HEK293 (cell line): ENCODE data around the gene CPEB3.
A peak's percentile ranks its signal among the peaks of the same experiment; 100 is the strongest.

Source experiments
- CTCF ChIA-PET: fragments of 350-600 bp; formaldehyde crosslinking; extraction: SDS; loops from one replicate; lab custom pipeline; 2021; ENCODE audit warnings: antibody characterized with exemption; lab: Yijun Ruan, JAX
- POLR2A ChIA-PET: fragments of 300-600 bp; formaldehyde crosslinking; extraction: SDS; loops from one replicate; lab custom pipeline; 2020; ENCODE audit warnings: antibody characterized with exemption, inconsistent platforms; lab: Yijun Ruan, JAX
- H3K27ac ChIP-seq: fragments of 200-500 bp; sonication (Bioruptor generic); 2 replicates; pipeline ENCODE4 v1.5.1; 2014; ENCODE audit warnings: low read depth, low read length, control low read depth, inconsistent platforms; ENCODE audit errors: extremely low read depth
- H3K36me3 ChIP-seq, 2 experiments: fragments of 200-500 bp in 1 of 2; sonication (Bioruptor generic) in 1 of 2; 1 replicate in 1 of 2; 2 replicates in 1 of 2; pipeline ENCODE4 v1.5.1; 2014 to 2017; ENCODE audit warnings: inconsistent platforms in 2 of 2, low read length in 2 of 2; ENCODE audit not compliant: control insufficient read depth in 2 of 2, insufficient read depth in 1 of 2
- H3K4me1 ChIP-seq: fragments of 200-500 bp; sonication (Bioruptor generic); 2 replicates; pipeline ENCODE4 v1.5.1; 2014; ENCODE audit warnings: mild to moderate bottlenecking, low read length, inconsistent platforms; ENCODE audit not compliant: control insufficient read depth, insufficient read depth
- H3K4me3 ChIP-seq: 2 replicates; pipeline ENCODE4 v1.5.1; 2011; ENCODE audit warnings: low read depth, mild to moderate bottlenecking, control low read depth, low read length, moderate library complexity
- H3K9me3 ChIP-seq: fragments of 200-500 bp; sonication (Bioruptor generic); 2 replicates; pipeline ENCODE4 v1.5.1; 2014; ENCODE audit warnings: low read depth, low read length, inconsistent platforms; ENCODE audit not compliant: control insufficient read depth, insufficient read depth
- GLI2 ChIP-seq: fragments of 450-650 bp; formaldehyde crosslinking; IDR thresholded peaks from 2 replicates; pipeline ENCODE4; 2017; ENCODE audit warnings: missing biosample characterization, missing genetic modification characterization, low read depth, borderline replicate concordance
- HOXA7 ChIP-seq: sonication (generic); formaldehyde crosslinking; IDR thresholded peaks from 2 replicates; pipeline ENCODE4 v1.8.1; 2022; ENCODE audit warnings: missing genetic modification reagents, borderline replicate concordance
- HOXC10 ChIP-seq: sonication (generic); formaldehyde crosslinking; IDR thresholded peaks from 2 replicates; pipeline ENCODE4 v1.8.1; 2023; ENCODE audit warnings: mild to moderate bottlenecking, missing genetic modification reagents
- SCRT1 ChIP-seq: fragments of 450-650 bp; formaldehyde crosslinking; IDR thresholded peaks from 2 replicates; pipeline ENCODE4 v1.5.1; 2016; ENCODE audit warnings: missing biosample characterization, missing genetic modification characterization, borderline replicate concordance
- SCRT2 ChIP-seq: fragments of 450-650 bp; formaldehyde crosslinking; IDR thresholded peaks from 2 replicates; pipeline ENCODE4 v1.5.1; 2016; ENCODE audit warnings: missing biosample characterization, missing genetic modification characterization
- ZBTB21 ChIP-seq: fragments of 450-650 bp; formaldehyde crosslinking; IDR thresholded peaks from 2 replicates; pipeline ENCODE4 v1.5.1; 2017; ENCODE audit warnings: missing biosample characterization, missing genetic modification characterization
- ZNF2 ChIP-seq: fragments of 450-650 bp; formaldehyde crosslinking; IDR thresholded peaks from 2 replicates; pipeline ENCODE4 v1.5.1; 2016; ENCODE audit warnings: missing biosample characterization, missing genetic modification characterization
- ZNF274 ChIP-seq, 2 experiments: fragments of 200-500 bp in 1 of 2; fragments of 450-650 bp in 1 of 2; sonication (Bioruptor generic) in 1 of 2; formaldehyde crosslinking in 1 of 2; IDR thresholded peaks; 2 replicates each; pipeline versions ENCODE4 v1.5.1 to v1.6.1; 2014 to 2016; ENCODE audit warnings: borderline replicate concordance in 1 of 2, inconsistent platforms in 1 of 2, low read length in 1 of 2, missing biosample characterization in 1 of 2, missing genetic modification characterization in 1 of 2
- ZNF600 ChIP-seq: fragments of 450-650 bp; formaldehyde crosslinking; IDR thresholded peaks from 2 replicates; pipeline ENCODE4 v1.5.1; 2016; ENCODE audit warnings: missing biosample characterization, missing genetic modification characterization
- ZNF785 ChIP-seq: fragments of 450-650 bp; formaldehyde crosslinking; IDR thresholded peaks from 2 replicates; pipeline ENCODE4 v1.5.1; 2016; ENCODE audit warnings: missing biosample characterization, missing genetic modification characterization
- TF ChIP-seq, protein P1 (sequence below): fragments of 450-650 bp; formaldehyde crosslinking; IDR thresholded peaks from 2 replicates; pipeline ENCODE4 v1.5.1; 2017; ENCODE audit warnings: missing biosample characterization, missing genetic modification characterization
- TF ChIP-seq, protein P2 (sequence below): fragments of 450-650 bp; formaldehyde crosslinking; conservative IDR thresholded peaks from 2 replicates; pipeline ENCODE4 v1.5.1; 2016; ENCODE audit warnings: low read depth, missing biosample characterization, missing genetic modification characterization
- TF ChIP-seq, protein P3 (sequence below): fragments of 450-650 bp; formaldehyde crosslinking; IDR thresholded peaks from 2 replicates; pipeline ENCODE4 v1.5.1; 2017; ENCODE audit warnings: missing biosample characterization, missing genetic modification characterization
- TF ChIP-seq, protein P4 (sequence below): fragments of 450-650 bp; formaldehyde crosslinking; IDR thresholded peaks from 2 replicates; pipeline ENCODE4 v1.5.1; 2016; ENCODE audit warnings: missing biosample characterization, missing genetic modification characterization
- TF ChIP-seq, protein P5 (sequence below): fragments of 450-650 bp; formaldehyde crosslinking; IDR thresholded peaks from 2 replicates; pipeline ENCODE4 v1.5.1; 2016; ENCODE audit warnings: missing biosample characterization, missing genetic modification characterization

The CPEB3 gene

DNA sequence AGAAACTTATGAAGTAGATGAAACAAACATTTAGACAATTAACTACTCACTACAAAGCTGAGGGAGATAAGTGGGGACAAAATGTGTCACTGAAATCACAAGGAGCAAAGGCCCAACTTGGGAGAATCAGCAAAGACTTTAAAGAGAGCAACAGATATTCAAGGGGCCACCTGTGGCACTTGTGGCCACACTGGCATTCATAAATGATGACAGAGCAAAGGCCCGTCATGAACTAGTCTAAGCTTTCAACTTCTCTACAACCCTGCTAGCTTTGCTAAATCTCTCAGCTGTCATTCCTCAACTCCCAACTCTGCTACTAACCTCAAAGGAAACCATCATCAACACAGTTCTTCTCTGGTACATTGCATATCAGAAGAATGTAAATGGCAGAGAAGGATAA lies 178.4 kb downstream of the CPEB3 start:
- Histone ChIP-seq H3K27ac (no peak overlapping the region), H3K36me3 (peaks cover 0 to 3% of the 10 kb centered on the region in 2 experiments; a peak in 1 of 3 replicates), H3K9me3 (no peaks in the 10 kb centered on the region), H3K4me3 (no peak overlapping the region), H3K4me1 (peaks cover 5% of the 10 kb centered on the region; the same call in 1 of the 2 replicates)
- CTCF ChIA-PET, result no interaction called here
- POLR2A ChIA-PET, result no interaction called here
- TF ChIP-seq GLI2 (tag by site-specific recombination) (no peak), SCRT1 (tag by site-specific recombination) (peak; percentile 77; the same call in 1 of the 2 replicates), SCRT2 (peak; percentile 91)

DNA sequence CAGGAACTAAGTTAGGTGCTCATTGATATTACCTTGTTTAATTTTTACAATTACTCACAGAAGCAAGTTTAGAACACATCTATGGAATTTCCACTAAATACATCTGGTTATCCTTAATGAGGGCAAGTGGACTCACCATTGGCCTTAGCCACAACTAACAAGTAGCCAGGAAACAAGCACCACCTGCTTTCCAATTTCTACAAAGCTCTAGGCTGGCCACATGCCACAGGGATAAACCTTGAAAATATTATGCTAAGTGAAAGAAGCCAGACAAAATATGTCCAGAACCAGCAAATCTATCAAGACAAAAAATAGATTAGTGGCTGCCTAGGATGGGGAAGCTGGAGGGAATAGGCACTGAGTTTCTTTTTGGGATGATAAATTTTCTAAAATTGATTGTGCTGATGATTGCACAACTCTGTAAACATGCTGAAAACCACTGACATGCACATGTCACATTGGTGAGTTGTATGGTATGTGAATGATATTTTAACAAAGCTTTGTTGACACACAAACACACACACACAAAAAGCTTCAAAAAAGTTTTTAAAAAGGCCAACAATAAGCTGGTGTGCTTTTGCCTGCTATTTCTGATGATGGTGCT lies 179.4 kb downstream of the CPEB3 start:
- Histone ChIP-seq H3K9me3 (no peaks in the 10 kb centered on the region), H3K4me3 (no peak overlapping the region), H3K36me3 (peaks cover 0 to 3% of the 10 kb centered on the region in 2 experiments; a peak in 1 of 3 replicates), H3K4me1 (peaks cover 3% of the 10 kb centered on the region; the same call in 1 of the 2 replicates), H3K27ac (no peak overlapping the region)
- POLR2A ChIA-PET, result no interaction called here
- TF ChIP-seq HOXA7 (CRISPR knock-in tag) (no peak), HOXC10 (CRISPR knock-in tag) (no peak), ZNF2 (tag by site-specific recombination) (no peak), ZNF274 (IDR thresholded peaks at IDR 0.05; ENCODE audit: low read length) (no peak), ZNF274 (tag by site-specific recombination; IDR thresholded peaks at IDR 0.05; ENCODE audit: borderline replicate concordance) (no peak), ZNF600 (tag by site-specific recombination) (no peak), ZNF785 (no peak), ZBTB21 (tag by site-specific recombination) (no peak)
- TF ChIP-seq, protein P1, sequence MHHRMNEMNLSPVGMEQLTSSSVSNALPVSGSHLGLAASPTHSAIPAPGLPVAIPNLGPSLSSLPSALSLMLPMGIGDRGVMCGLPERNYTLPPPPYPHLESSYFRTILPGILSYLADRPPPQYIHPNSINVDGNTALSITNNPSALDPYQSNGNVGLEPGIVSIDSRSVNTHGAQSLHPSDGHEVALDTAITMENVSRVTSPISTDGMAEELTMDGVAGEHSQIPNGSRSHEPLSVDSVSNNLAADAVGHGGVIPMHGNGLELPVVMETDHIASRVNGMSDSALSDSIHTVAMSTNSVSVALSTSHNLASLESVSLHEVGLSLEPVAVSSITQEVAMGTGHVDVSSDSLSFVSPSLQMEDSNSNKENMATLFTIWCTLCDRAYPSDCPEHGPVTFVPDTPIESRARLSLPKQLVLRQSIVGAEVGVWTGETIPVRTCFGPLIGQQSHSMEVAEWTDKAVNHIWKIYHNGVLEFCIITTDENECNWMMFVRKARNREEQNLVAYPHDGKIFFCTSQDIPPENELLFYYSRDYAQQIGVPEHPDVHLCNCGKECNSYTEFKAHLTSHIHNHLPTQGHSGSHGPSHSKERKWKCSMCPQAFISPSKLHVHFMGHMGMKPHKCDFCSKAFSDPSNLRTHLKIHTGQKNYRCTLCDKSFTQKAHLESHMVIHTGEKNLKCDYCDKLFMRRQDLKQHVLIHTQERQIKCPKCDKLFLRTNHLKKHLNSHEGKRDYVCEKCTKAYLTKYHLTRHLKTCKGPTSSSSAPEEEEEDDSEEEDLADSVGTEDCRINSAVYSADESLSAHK, result no peak
- TF ChIP-seq, protein P2, sequence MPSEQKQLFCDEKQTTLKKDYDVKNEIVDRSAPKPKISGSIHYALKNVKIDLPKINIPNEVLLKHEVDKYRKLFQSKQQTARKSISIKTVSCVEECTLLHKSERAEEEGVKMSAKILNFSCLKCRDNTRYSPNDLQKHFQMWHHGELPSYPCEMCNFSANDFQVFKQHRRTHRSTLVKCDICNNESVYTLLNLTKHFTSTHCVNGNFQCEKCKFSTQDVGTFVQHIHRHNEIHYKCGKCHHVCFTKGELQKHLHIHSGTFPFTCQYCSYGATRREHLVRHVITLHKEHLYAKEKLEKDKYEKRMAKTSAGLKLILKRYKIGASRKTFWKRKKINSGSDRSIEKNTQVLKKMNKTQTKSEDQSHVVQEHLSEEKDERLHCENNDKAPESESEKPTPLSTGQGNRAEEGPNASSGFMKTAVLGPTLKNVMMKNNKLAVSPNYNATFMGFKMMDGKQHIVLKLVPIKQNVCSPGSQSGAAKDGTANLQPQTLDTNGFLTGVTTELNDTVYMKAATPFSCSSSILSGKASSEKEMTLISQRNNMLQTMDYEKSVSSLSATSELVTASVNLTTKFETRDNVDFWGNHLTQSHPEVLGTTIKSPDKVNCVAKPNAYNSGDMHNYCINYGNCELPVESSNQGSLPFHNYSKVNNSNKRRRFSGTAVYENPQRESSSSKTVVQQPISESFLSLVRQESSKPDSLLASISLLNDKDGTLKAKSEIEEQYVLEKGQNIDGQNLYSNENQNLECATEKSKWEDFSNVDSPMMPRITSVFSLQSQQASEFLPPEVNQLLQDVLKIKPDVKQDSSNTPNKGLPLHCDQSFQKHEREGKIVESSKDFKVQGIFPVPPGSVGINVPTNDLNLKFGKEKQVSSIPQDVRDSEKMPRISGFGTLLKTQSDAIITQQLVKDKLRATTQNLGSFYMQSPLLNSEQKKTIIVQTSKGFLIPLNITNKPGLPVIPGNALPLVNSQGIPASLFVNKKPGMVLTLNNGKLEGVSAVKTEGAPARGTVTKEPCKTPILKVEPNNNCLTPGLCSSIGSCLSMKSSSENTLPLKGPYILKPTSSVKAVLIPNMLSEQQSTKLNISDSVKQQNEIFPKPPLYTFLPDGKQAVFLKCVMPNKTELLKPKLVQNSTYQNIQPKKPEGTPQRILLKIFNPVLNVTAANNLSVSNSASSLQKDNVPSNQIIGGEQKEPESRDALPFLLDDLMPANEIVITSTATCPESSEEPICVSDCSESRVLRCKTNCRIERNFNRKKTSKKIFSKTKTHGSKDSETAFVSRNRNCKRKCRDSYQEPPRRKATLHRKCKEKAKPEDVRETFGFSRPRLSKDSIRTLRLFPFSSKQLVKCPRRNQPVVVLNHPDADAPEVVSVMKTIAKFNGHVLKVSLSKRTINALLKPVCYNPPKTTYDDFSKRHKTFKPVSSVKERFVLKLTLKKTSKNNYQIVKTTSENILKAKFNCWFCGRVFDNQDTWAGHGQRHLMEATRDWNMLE (tag by site-specific recombination), result no peak
- TF ChIP-seq, protein P3, sequence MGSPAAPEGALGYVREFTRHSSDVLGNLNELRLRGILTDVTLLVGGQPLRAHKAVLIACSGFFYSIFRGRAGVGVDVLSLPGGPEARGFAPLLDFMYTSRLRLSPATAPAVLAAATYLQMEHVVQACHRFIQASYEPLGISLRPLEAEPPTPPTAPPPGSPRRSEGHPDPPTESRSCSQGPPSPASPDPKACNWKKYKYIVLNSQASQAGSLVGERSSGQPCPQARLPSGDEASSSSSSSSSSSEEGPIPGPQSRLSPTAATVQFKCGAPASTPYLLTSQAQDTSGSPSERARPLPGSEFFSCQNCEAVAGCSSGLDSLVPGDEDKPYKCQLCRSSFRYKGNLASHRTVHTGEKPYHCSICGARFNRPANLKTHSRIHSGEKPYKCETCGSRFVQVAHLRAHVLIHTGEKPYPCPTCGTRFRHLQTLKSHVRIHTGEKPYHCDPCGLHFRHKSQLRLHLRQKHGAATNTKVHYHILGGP, result no peak
- TF ChIP-seq, protein P4, sequence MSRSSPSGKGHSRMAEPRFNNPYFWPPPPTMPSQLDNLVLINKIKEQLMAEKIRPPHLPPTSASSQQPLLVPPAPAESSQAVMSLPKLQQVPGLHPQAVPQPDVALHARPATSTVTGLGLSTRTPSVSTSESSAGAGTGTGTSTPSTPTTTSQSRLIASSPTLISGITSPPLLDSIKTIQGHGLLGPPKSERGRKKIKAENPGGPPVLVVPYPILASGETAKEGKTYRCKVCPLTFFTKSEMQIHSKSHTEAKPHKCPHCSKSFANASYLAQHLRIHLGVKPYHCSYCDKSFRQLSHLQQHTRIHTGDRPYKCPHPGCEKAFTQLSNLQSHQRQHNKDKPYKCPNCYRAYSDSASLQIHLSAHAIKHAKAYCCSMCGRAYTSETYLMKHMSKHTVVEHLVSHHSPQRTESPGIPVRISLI (tag by site-specific recombination), result no peak
- TF ChIP-seq, protein P5, sequence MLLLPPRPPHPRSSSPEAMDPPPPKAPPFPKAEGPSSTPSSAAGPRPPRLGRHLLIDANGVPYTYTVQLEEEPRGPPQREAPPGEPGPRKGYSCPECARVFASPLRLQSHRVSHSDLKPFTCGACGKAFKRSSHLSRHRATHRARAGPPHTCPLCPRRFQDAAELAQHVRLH (tag by site-specific recombination), result no peak
- CTCF ChIA-PET, result interaction anchor here (1.3 kb wide), 1 partner anchor 23 kb away, joined by 4 read pairs; no protein-coding TSS in a partner anchor
